ENCODE measurements around the gene CDC25C. TPM values are rescaled to one million over a fixed set of nuclear protein-coding genes. Genes with fewer than 3 reads are reported as not detected.
"Not testable (repeated sequence)": the region's sequence is repeated elsewhere in the genome, so short reads cannot be mapped to it uniquely, and the experiment has no call there.

The CDC25C gene
- total and polyA plus RNA-seq, 7 donors, result 0.27 to 5.9 (median 1.7) TPM; not detected in 3

DNA sequence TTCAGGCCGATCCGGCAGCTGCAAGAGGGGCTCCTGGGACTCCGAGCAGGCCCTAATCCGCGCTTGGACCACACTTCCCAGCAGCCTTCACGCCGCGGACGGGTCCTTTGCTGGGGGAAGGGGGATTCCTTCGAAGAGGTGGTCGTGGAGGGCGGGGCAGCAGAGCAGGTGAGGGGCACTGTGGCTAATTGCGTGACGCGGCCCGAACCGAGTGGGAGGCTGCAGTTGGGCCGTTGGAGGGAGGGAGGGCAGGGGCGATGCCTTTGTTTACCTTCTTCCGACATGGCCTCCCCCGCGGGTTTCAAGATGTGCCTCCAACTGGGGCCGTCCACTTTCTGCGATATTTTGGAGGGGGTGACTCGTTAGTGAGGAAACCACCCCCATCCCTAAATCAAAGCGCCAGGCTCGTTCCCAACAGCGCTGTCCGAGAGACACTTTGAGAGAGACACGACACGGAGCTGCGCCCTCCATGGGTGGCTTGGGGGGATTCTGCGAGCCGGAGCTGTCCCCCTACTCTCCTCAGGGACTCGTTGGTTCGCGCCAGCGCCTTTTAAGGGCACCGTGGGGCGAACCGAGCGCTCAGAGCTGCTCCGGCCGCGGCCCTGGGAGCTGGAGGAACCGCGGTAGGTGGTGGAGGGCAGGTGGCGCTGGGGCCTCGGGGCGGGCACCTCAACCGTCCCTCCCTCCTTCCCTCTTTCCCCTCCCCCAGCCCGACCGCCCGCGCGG is 6.2 kb upstream of the CDC25C start, which contains the start of gene FAM53C:
FAM53C (plus strand) TSS at position 582 of the 726 bp plus-strand sequence. CDS start 3,070 bp downstream, outside the sequence.
- TF ChIP-seq POLR2AphosphoS5 (IDR thresholded peaks at IDR 0.05) (peak; percentile 97 to 99 (median 98)), EP300 (IDR thresholded peaks at IDR 0.05) (peak in 1 of 4 donors; percentile 3), POLR2A (IDR thresholded peaks at IDR 0.05) (peak; percentile 89 to 94)
- TF ChIP-seq, protein P1, sequence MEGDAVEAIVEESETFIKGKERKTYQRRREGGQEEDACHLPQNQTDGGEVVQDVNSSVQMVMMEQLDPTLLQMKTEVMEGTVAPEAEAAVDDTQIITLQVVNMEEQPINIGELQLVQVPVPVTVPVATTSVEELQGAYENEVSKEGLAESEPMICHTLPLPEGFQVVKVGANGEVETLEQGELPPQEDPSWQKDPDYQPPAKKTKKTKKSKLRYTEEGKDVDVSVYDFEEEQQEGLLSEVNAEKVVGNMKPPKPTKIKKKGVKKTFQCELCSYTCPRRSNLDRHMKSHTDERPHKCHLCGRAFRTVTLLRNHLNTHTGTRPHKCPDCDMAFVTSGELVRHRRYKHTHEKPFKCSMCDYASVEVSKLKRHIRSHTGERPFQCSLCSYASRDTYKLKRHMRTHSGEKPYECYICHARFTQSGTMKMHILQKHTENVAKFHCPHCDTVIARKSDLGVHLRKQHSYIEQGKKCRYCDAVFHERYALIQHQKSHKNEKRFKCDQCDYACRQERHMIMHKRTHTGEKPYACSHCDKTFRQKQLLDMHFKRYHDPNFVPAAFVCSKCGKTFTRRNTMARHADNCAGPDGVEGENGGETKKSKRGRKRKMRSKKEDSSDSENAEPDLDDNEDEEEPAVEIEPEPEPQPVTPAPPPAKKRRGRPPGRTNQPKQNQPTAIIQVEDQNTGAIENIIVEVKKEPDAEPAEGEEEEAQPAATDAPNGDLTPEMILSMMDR (IDR thresholded peaks at IDR 0.05), result no peak
- Histone ChIP-seq H3K27ac (peak within 1 kb of the TSS; percentile 93 to 96 (median 95)), H3K4me1 (peaks cover 0 to 33% (median 26%) of the 10 kb centered on the region in 4 donors), H3K4me3 (peak within 1 kb of the TSS; percentile 78 to 96 (median 88)), H3K36me3 (peaks cover 0 to 18% (median 7%) of the 10 kb centered on the region in 4 donors), H3K9me3 (no peaks in the 10 kb centered on the region), H3K27me3 (no peaks in the 10 kb centered on the region)
- intact Hi-C loops (cut with DNase I), result loop anchor here (1.0 to 10.0 kb wide), 4 partner anchors 14 to 417 kb away; partner anchors contain the start of genes CDC23, CTNNA1, FAM13B and KDM3B
- peak; percentile 96 for DNase-seq
- WGBS, 2 donors, result 1% methylated on average over 56 of the region's 56 CpGs

- peak overlapping the region; percentile 93 to 96 (median 95) for H3K27ac ChIP-seq
- H3K27me3 ChIP-seq, result no peaks in the 10 kb centered on the region
- TF ChIP-seq POLR2A (IDR thresholded peaks at IDR 0.05), result no peak
- no peak for TF ChIP-seq EP300 (IDR thresholded peaks at IDR 0.05)
- TF ChIP-seq, protein P1 (IDR thresholded peaks at IDR 0.05), result no peak
- TF ChIP-seq POLR2AphosphoS5 (IDR thresholded peaks at IDR 0.05), result no peak
- H3K36me3 ChIP-seq, result peaks cover 0 to 11% (median 5%) of the 10 kb centered on the region in 4 donors
- peak overlapping the region; percentile 78 to 96 (median 88) for H3K4me3 ChIP-seq
- H3K9me3 ChIP-seq, result no peaks in the 10 kb centered on the region
- 25 to 29% methylated on average over 13 of the region's 13 CpGs for WGBS, 2 donors
- intact Hi-C loops (cut with DNase I), result loop anchor here (5.0 to 10.0 kb wide), 3 partner anchors 125 to 418 kb away; partner anchors contain the start of genes CDC23, CTNNA1 and FAM13B
- H3K4me1 ChIP-seq, result peaks cover 0 to 37% (median 30%) of the 10 kb centered on the region in 4 donors
- peak; percentile 93 for DNase-seq
Observed at GRCh38 chr5:138336952-138337684, 5.5 kb upstream of the CDC25C start.

DNA sequence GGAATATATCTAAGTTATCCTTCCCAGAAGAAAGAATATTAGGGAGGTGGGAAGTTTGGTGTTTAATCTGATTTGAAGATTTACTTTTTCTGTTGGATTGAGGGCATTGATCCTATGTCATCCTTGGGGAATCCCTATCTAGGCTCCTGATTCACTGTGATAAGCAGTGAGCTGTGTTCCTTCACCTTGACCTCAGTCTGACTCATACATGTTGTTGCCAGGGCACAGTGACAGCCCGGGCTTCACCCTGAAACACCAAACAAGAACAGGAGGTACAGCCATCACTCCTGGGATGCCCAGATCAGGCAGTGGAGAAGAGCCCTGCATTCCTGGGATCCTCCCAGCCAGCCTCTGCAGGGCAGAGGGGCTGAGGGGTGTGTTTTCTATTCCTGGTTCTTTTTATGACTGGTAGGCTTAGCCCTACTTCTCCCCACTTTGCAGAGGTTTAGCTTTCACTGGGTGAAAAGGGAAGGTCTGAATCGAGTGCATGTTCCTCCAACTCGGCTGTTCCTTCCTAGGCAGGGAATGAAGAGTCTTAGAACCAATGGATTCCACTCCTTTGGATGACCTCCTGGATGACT is 3.4 kb upstream of the CDC25C start:
- H3K4me3 ChIP-seq, result no peak overlapping the region
- no peak overlapping the region for H3K27ac ChIP-seq
- H3K9me3 ChIP-seq, result no peaks in the 10 kb centered on the region
- WGBS, 2 donors, result 70 to 83% methylated on average over 3 of the region's 3 CpGs
- no peak for DNase-seq
- no peaks in the 10 kb centered on the region for H3K36me3 ChIP-seq
- no peaks in the 10 kb centered on the region for H3K27me3 ChIP-seq
- intact Hi-C loops (cut with DNase I), result loop anchor here (5.0 to 10.0 kb wide), 4 partner anchors 123 to 420 kb away; partner anchors contain the start of genes BRD8, CDC23, CTNNA1 and FAM13B
- peaks cover 0 to 30% (median 24%) of the 10 kb centered on the region in 4 donors for H3K4me1 ChIP-seq
- TF ChIP-seq POLR2A (IDR thresholded peaks at IDR 0.05) (no peak), EP300 (IDR thresholded peaks at IDR 0.05) (no peak), POLR2AphosphoS5 (IDR thresholded peaks at IDR 0.05) (no peak)
- TF ChIP-seq, protein P1 (IDR thresholded peaks at IDR 0.05), result no peak

DNA sequence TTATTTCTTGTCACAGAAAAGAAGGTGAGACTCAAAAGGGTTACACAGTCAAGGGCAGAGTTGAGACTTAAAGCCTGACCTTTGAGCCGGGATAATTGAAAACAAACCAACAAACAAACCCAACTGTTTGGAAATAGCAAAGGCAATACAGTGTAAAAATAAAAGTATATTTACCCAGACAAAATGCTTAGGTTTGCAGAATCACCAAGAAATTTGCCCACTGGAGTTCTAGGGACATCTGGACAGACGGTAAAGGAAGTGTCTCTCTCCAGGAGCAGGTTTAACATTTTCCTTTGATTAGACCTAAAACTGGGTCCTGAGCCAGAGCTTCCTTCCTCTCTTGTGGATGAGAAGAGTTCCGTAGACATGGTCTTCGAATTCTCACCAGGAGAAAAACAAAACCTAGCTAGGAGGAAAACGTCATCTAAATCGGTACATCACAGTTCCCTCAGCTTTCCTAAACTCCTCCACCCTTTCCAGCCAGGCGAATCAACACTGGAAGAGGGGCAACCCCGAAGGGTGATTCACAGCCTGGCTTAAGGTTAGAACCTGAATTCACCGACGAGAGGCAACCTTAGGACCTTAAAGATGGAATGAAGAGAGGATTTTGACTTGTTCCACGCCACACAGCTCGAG is 673 bp downstream of the CDC25C start:
- no peaks in the 10 kb centered on the region for H3K9me3 ChIP-seq
- H3K36me3 ChIP-seq, result no peaks in the 10 kb centered on the region
- H3K27me3 ChIP-seq, result no peaks in the 10 kb centered on the region
- peaks cover 0 to 13% (median 12%) of the 10 kb centered on the region in 4 donors for H3K4me1 ChIP-seq
- no peak for DNase-seq
- no peak overlapping the region for H3K27ac ChIP-seq
- intact Hi-C loops (cut with DNase I), result loop anchor here (5.0 to 10.0 kb wide), 2 partner anchors 154 to 424 kb away; partner anchors contain the start of genes BRD8, CTNNA1 and KIF20A
- H3K4me3 ChIP-seq, result peak overlapping the region in 3 of 4 donors; percentile 33 to 49 (median 46)
- 2 to 5% methylated on average over 12 of the region's 12 CpGs for WGBS, 2 donors
- TF ChIP-seq POLR2A (IDR thresholded peaks at IDR 0.05) (no peak), POLR2AphosphoS5 (IDR thresholded peaks at IDR 0.05) (no peak)

- H3K27me3 ChIP-seq; DNase-seq; H3K36me3 ChIP-seq; H3K4me3 ChIP-seq; H3K27ac ChIP-seq; H3K4me1 ChIP-seq; intact Hi-C loops (cut with DNase I); H3K9me3 ChIP-seq: not testable (repeated sequence)
- WGBS, 2 donors, result 96% methylated on average over 4 of the region's 4 CpGs
Observed at GRCh38 chr5:138318211-138318610, 13.4 kb downstream of the CDC25C start.

Measured in sigmoid colon (tissue), 7 donors.